Measurements from ENCODE around the gene NHLRC4.

DNA sequence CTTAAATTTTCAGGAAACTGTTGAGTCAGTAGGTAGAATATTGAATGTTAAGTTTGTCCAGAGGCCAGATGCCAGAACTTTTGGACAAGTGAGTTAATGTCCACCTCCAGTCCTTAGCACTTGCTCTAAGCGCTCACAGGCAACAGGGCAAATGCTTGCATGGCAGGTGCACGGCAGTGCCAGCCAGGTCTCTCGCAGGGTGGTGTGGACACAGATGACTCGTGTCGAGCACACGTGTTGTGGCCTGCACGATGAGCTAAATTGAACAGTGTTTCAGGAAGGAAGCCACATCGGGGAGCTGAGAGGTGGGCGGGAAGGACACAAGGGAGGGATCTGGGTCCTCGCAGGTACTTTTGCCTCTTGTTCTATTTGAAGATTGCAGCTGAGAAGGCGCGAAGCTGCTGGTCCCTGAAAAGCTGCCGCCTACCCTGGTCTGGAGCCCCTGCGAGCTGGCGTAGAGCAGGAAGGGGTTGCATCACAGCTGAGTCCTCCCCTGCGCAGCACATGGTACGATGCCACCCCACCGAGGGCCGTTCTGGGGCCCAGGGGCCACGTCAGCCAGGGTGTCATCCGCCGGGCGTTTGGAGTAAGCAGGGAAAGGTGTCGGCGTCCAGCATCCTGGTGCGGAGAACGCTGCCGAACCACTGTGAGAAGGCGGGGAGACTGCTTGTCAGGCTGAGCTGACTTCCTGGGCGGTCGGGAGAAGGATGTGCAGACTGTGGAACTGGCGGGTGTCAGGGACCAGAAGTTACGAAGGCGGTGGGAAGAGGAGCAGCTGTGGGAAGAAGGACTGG lies 29.3 kb downstream of the NHLRC4 start:
- TF ChIP-seq, protein P1, sequence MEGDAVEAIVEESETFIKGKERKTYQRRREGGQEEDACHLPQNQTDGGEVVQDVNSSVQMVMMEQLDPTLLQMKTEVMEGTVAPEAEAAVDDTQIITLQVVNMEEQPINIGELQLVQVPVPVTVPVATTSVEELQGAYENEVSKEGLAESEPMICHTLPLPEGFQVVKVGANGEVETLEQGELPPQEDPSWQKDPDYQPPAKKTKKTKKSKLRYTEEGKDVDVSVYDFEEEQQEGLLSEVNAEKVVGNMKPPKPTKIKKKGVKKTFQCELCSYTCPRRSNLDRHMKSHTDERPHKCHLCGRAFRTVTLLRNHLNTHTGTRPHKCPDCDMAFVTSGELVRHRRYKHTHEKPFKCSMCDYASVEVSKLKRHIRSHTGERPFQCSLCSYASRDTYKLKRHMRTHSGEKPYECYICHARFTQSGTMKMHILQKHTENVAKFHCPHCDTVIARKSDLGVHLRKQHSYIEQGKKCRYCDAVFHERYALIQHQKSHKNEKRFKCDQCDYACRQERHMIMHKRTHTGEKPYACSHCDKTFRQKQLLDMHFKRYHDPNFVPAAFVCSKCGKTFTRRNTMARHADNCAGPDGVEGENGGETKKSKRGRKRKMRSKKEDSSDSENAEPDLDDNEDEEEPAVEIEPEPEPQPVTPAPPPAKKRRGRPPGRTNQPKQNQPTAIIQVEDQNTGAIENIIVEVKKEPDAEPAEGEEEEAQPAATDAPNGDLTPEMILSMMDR (IDR thresholded peaks at IDR 0.05), result no peak
- TF ChIP-seq EZH2 (IDR thresholded peaks at IDR 0.05; ENCODE audit: borderline replicate concordance, insufficient read depth, low read depth, low read length, poor library complexity, severe bottlenecking), result no peak
